Gastrocnemius medialis (tissue), 4 donors: ENCODE results near the gene ZNF688.

Source experiments
- POLR2A ChIP-seq, 2 donors: fragments of 450-650 bp; IDR thresholded peaks; one replicate each; pipeline ENCODE4 v1.6.1; 2017; ENCODE audit warnings: antibody characterized with exemption in 2 of 2, mild to moderate bottlenecking in 2 of 2, moderate library complexity in 2 of 2
- TF ChIP-seq, protein P1 (sequence below), 5 experiments: fragments of 450-650 bp in 3 of 5; fragments of 200-600 bp in 2 of 5; sonication (generic) in 2 of 5; IDR thresholded peaks in 4 of 5; conservative IDR thresholded peaks in 1 of 5; 1 replicate in 4 of 5; 2 replicates in 1 of 5; pipeline ENCODE4 v1.5.1; 2016 to 2019; ENCODE audit warnings: antibody characterized with exemption in 5 of 5, mild to moderate bottlenecking in 3 of 5, moderate library complexity in 3 of 5

DNA sequence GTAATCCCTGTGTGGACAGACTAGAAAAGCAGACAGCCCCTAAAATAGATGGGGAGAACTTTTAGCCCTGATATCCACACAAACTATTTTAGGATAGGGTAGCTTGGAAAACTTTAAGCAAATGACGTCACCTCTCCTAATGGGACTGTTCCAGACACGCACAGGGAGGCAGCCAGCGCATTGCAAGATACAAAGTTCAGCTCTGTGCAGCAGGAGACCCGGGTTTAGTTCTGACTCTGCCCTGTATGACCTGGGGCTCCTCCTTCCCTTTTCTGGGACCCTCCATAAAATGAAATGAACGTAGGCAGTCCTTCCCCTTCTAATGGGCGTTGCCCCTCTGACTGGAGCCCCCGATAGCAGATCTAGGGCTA lies 32.4 kb upstream of the ZNF688 start:
- TF ChIP-seq, protein P1, sequence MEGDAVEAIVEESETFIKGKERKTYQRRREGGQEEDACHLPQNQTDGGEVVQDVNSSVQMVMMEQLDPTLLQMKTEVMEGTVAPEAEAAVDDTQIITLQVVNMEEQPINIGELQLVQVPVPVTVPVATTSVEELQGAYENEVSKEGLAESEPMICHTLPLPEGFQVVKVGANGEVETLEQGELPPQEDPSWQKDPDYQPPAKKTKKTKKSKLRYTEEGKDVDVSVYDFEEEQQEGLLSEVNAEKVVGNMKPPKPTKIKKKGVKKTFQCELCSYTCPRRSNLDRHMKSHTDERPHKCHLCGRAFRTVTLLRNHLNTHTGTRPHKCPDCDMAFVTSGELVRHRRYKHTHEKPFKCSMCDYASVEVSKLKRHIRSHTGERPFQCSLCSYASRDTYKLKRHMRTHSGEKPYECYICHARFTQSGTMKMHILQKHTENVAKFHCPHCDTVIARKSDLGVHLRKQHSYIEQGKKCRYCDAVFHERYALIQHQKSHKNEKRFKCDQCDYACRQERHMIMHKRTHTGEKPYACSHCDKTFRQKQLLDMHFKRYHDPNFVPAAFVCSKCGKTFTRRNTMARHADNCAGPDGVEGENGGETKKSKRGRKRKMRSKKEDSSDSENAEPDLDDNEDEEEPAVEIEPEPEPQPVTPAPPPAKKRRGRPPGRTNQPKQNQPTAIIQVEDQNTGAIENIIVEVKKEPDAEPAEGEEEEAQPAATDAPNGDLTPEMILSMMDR (IDR thresholded peaks at IDR 0.05 in 4 of 5, conservative IDR thresholded peaks at IDR 0.05 in 1 of 5): no peak
- TF ChIP-seq POLR2A (IDR thresholded peaks at IDR 0.05): no peak
